Colonic mucosa (tissue), 4 donors: ENCODE measurements around the gene CERS5. TPM values are rescaled to one million over a fixed set of nuclear protein-coding genes. Genes with fewer than 3 reads are reported as not detected.

Experiments
- DNase-seq: peaks from one replicate; pipeline ENCODE4 v3.0.0-alpha.2; 2020
- H3K27ac ChIP-seq: fragments of 200-600 bp; one replicate; pipeline ENCODE4 v1.8.0; 2021
- H3K27me3 ChIP-seq: fragments of 200-600 bp; one replicate; pipeline ENCODE4 v1.8.0; 2021
- H3K36me3 ChIP-seq: fragments of 200-600 bp; one replicate; pipeline ENCODE4 v1.8.0; 2021
- H3K4me1 ChIP-seq: fragments of 200-600 bp; one replicate; pipeline ENCODE4 v1.8.0; 2021; ENCODE audit warnings: mild to moderate bottlenecking
- H3K4me3 ChIP-seq: fragments of 200-600 bp; one replicate; pipeline ENCODE4 v1.8.0; 2021
- H3K9ac ChIP-seq, 2 donors: one replicate each; pipeline ENCODE4 v1.7.0; 2013; ENCODE audit warnings: control low read depth in 2 of 2, low read depth in 2 of 2, low read length in 2 of 2
- H3K9me3 ChIP-seq: fragments of 200-600 bp; one replicate; pipeline ENCODE4 v1.8.0; 2021
- CTCF ChIP-seq: fragments of 200-600 bp; IDR thresholded peaks from one replicate; pipeline ENCODE4 v1.8.0; 2022; ENCODE audit warnings: antibody characterized with exemption, mild to moderate bottlenecking
- intact Hi-C: fragments of 100-400 bp; cut with DNase I; formaldehyde crosslinking; loops from one replicate; pipeline ENCODE4 v1.14.1; 2022
- total RNA-seq, 2 donors: library from RNA; stranded (reverse); fragmentation: NEBNext Ultra II Directional in 1 of 2; extraction: Animal tissue kit (Norgen Biotek cat#: 25700) in 1 of 2; gene quantifications; one replicate each; pipeline ENCODE4 v1.2.1, GENCODE V29; 2021
- donor health status: healthy.
- donor health status: DM: no; HTN: no; CAD: no.
- donor health status: DM: no; HTN: no; CAD: no.

Gene CERS5
- total RNA-seq, 2 donors from 2014 or later = 17.6 to 19.4 TPM

GRCh38 chr12:50192908-50193307, 25.7 kb upstream of the CERS5 start:
- Histone ChIP-seq H3K36me3 (peaks cover 9% of the 10 kb centered on the region), H3K27ac (peak overlapping the region; percentile 41), H3K4me1 (peaks cover 14% of the 10 kb centered on the region), H3K27me3 (no peaks in the 10 kb centered on the region), H3K9ac (no peak overlapping the region), H3K9me3 (no peaks in the 10 kb centered on the region), H3K4me3 (no peak overlapping the region)
- TF ChIP-seq CTCF = no peak
- intact Hi-C loops = no loop called here
- no peak for DNase-seq

GRCh38 chr12:50192236-50192635, 25.1 kb upstream of the CERS5 start:
- H3K36me3 ChIP-seq = peaks cover 9% of the 10 kb centered on the region
- DNase-seq = no peak
- H3K27ac ChIP-seq = peak overlapping the region; percentile 41
- peaks cover 20% of the 10 kb centered on the region for H3K4me1 ChIP-seq
- no peak for TF ChIP-seq CTCF
- no peaks in the 10 kb centered on the region for H3K9me3 ChIP-seq
- no peaks in the 10 kb centered on the region for H3K27me3 ChIP-seq
- no peak overlapping the region for H3K9ac ChIP-seq
- intact Hi-C loops = no loop called here
- H3K4me3 ChIP-seq = no peak overlapping the region

- no peak for DNase-seq
- no peak overlapping the region for H3K9ac ChIP-seq
- no peak overlapping the region for H3K4me3 ChIP-seq
- no peaks in the 10 kb centered on the region for H3K27me3 ChIP-seq
- peaks cover 21% of the 10 kb centered on the region for H3K4me1 ChIP-seq
- TF ChIP-seq CTCF = no peak
- intact Hi-C loops = no loop called here
- no peaks in the 10 kb centered on the region for H3K9me3 ChIP-seq
- no peak overlapping the region for H3K27ac ChIP-seq
- peaks cover 9% of the 10 kb centered on the region for H3K36me3 ChIP-seq
Observed at GRCh38 chr12:50190859-50191258, 23.7 kb upstream of the CERS5 start.

GRCh38 chr12:50188875-50189575, 21.9 kb upstream of the CERS5 start:
- Histone ChIP-seq H3K27ac (peak overlapping the region; percentile 44), H3K9ac (peak overlapping the region in 1 of 2 donors; percentile 22)

GRCh38 chr12:50188241-50188781, 21.1 kb upstream of the CERS5 start:
- H3K36me3 ChIP-seq = peaks cover 9% of the 10 kb centered on the region
- intact Hi-C loops = no loop called here
- H3K27me3 ChIP-seq = no peaks in the 10 kb centered on the region
- H3K9me3 ChIP-seq = no peaks in the 10 kb centered on the region
- no peak for DNase-seq
- H3K4me1 ChIP-seq = peaks cover 30% of the 10 kb centered on the region
- no peak for TF ChIP-seq CTCF
- peak overlapping the region in 1 of 2 donors; percentile 22 for H3K9ac ChIP-seq
- peak overlapping the region; percentile 44 for H3K27ac ChIP-seq
- no peak overlapping the region for H3K4me3 ChIP-seq

More at GRCh38 chr12:50188875-50189575, 21.9 kb upstream of the CERS5 start:
- Histone ChIP-seq H3K9me3 (no peaks in the 10 kb centered on the region), H3K36me3 (peaks cover 9% of the 10 kb centered on the region), H3K27me3 (no peaks in the 10 kb centered on the region), H3K4me3 (no peak overlapping the region), H3K4me1 (peaks cover 30% of the 10 kb centered on the region)
- DNase-seq = peak; percentile 59
- intact Hi-C loops = no loop called here
- TF ChIP-seq CTCF = no peak
